ENCODE results near the gene EHMT1.

Gene EHMT1

DNA sequence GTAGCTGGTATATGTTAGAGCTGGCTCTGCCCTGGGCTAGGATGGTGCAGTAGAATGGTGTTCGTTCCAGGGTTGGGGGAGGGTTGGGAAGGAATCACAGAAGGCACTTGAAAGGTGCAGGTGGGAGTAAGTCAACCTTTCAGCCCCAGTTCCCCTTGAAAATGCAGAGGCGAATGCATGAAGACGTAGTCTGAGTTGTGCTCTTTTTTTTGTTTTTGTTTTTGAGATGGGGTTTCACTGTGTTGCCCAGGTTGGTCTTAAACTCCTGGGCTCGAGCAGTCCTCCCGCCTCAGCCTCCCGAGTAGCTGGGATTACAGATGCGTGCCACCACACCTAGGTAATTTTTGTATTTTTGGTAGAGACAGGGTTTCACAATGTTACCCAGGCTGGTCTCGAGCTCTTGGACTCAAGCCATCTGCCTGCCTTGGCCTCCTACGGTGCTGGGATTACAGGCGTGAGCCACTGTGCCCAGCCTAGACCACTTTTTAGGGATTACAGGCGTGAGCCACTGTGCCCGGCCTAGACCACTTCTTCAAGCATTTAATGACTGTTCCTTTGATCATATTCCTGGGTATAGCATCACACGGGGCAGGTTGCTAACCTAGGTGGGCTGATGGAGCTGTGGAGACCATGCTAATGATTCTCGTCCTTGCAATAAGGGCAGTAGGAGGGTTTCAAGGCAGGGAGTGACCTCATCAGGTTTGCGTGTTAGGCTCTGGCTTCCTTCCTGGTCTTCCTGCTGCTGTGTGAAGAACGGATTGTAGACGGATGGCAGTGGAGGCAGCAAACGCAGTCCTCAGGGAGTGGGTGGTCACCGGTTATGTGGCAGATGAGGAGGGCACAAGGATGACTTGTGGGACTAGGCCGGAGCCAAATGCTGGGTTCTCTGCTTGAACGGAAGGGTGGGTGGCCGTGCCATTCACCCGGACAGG lies 13.7 kb downstream of the EHMT1 start:
- H3K36me3 ChIP-seq (ENCODE audit: control insufficient read depth in 2 of 2, insufficient read depth in 2 of 2, low read length in 2 of 2): no peaks in the 10 kb centered on the region
- H3K27ac ChIP-seq (ENCODE audit: low read length): no peak overlapping the region
- H3K4me3 ChIP-seq (ENCODE audit: low read length in 2 of 2): no peak overlapping the region
- H3K9ac ChIP-seq (ENCODE audit: low read length in 2 of 2): no peak overlapping the region
- H3K27me3 ChIP-seq (ENCODE audit: control insufficient read depth in 1 of 2, insufficient read depth in 2 of 2, low read length in 2 of 2): no peaks in the 10 kb centered on the region
- H3K9me3 ChIP-seq (ENCODE audit: control insufficient read depth in 2 of 2, low read length in 2 of 2): no peaks in the 10 kb centered on the region
- peaks cover 18% of the 10 kb centered on the region for H3K4me1 ChIP-seq (ENCODE audit: control insufficient read depth, insufficient read depth, low read length)

DNA sequence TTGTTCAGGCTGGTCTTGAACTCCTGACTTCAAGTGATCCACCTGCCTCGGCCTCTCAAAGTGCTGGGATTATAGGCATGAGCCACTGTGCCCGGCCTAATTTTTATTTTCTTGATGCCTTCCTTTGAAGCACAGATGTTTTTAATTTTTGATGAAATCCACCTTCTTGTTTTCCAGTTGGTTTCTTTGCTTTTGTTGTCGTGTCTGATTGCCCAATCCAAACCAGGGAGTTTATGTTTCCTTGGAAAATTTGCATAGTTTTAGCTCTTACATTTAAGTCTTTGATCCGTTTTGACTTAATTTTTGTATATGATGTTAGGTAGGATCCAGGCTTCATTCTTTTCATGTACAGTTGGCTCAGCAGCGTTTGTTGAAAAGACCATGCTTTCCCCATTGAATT lies 15.2 kb downstream of the EHMT1 start:
- no peak overlapping the region for H3K27ac ChIP-seq (ENCODE audit: low read length)
- H3K9ac ChIP-seq (ENCODE audit: low read length in 2 of 2): no peak overlapping the region
- H3K4me3 ChIP-seq (ENCODE audit: low read length in 2 of 2): no peak overlapping the region
- no peaks in the 10 kb centered on the region for H3K36me3 ChIP-seq (ENCODE audit: control insufficient read depth in 2 of 2, insufficient read depth in 2 of 2, low read length in 2 of 2)
- peaks cover 16% of the 10 kb centered on the region for H3K4me1 ChIP-seq (ENCODE audit: control insufficient read depth, insufficient read depth, low read length)
- H3K9me3 ChIP-seq (ENCODE audit: control insufficient read depth in 2 of 2, low read length in 2 of 2): no peaks in the 10 kb centered on the region
- no peaks in the 10 kb centered on the region for H3K27me3 ChIP-seq (ENCODE audit: control insufficient read depth in 1 of 2, insufficient read depth in 2 of 2, low read length in 2 of 2)

DNA sequence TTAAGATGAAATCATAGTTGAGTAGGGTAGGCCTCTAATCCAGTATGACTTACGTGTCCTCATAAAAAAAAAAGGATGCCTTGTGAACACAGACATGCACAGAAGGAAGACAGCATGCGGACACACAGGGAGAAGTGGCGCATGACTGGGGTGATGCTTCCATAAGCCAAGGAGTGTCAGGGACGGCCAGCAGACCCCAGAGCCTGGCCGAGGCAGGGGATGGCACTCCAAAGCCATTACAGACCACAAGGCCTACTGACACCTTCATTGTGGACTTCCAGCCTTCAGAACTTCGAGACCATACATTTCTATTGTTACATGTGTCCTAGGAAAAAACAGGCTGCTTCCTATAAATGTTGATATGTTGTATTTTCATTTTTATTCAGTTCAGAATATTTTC lies 19.9 kb downstream of the EHMT1 start:
- H3K36me3 ChIP-seq (ENCODE audit: control insufficient read depth in 2 of 2, insufficient read depth in 2 of 2, low read length in 2 of 2): peaks cover 0 to 4% of the 10 kb centered on the region in 2 donors
- no peaks in the 10 kb centered on the region for H3K9me3 ChIP-seq (ENCODE audit: control insufficient read depth in 2 of 2, low read length in 2 of 2)
- H3K4me1 ChIP-seq (ENCODE audit: control insufficient read depth, insufficient read depth, low read length): peaks cover 6% of the 10 kb centered on the region
- H3K27me3 ChIP-seq (ENCODE audit: control insufficient read depth in 1 of 2, insufficient read depth in 2 of 2, low read length in 2 of 2): no peaks in the 10 kb centered on the region
- H3K4me3 ChIP-seq (ENCODE audit: low read length in 2 of 2): no peak overlapping the region
- no peak overlapping the region for H3K27ac ChIP-seq (ENCODE audit: low read length)
- H3K9ac ChIP-seq (ENCODE audit: low read length in 2 of 2): no peak overlapping the region

DNA sequence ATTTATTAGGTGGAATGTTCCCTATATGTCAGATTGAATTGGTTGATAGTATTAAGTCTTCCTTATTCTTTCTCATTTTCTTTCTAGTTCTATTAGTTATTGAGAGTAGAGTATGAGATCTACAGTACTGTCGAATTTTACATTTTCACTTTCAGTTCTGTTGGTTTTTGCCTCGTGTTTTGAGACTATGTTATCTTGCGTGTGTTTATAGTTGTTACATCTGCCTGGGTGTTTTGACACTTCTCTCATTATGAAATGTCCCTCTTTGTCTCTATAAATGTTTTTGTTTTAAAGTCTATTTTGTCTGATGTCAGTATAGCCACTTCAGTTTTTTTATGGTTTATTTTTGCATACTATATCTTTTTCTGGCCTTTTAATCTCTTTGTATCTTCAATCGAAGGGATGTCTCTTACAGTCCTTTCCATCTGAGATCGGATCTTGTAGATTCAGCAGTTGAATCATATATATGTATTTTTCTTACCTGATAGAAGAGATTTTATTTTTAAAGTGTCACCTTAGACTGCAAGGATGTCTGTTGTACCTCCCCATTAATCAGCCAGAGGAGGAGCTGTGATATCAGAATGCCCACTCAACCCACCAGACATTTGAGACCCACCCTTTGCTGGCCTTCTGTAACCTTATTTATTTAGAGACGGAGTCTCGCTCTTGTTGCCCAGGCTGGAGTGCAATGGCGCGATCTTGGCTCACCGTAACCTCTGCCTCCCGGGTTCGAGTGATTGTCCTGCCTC lies 20.7 kb downstream of the EHMT1 start:
- H3K4me1 ChIP-seq (ENCODE audit: control insufficient read depth, insufficient read depth, low read length): peaks cover 6% of the 10 kb centered on the region
- H3K9me3 ChIP-seq (ENCODE audit: control insufficient read depth in 2 of 2, low read length in 2 of 2): no peaks in the 10 kb centered on the region
- H3K27ac ChIP-seq (ENCODE audit: low read length): no peak overlapping the region
- peaks cover 0 to 4% of the 10 kb centered on the region in 2 donors for H3K36me3 ChIP-seq (ENCODE audit: control insufficient read depth in 2 of 2, insufficient read depth in 2 of 2, low read length in 2 of 2)
- no peak overlapping the region for H3K9ac ChIP-seq (ENCODE audit: low read length in 2 of 2)
- peak overlapping the region in 1 of 2 donors; percentile 35 for H3K4me3 ChIP-seq (ENCODE audit: low read length in 2 of 2)
- no peaks in the 10 kb centered on the region for H3K27me3 ChIP-seq (ENCODE audit: control insufficient read depth in 1 of 2, insufficient read depth in 2 of 2, low read length in 2 of 2)

DNA sequence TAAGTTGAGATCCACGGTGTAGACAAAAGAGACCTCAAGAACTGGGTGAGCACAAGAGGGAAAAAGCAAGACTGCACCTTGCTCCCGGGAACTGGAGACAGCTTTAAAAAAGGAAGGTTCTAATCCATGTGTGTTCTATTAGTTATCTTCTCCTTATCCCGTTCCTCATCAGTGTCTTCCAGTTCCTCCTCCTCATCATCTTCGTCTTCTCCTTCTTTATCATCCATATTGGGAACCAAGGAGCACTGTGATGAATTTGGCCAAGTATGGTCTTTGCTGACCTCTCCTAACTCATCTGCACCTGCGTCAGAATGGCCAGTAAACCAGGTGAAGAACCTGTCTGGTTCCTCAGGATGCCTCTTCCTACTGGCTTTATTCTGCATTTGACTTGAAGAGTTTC lies 22.1 kb downstream of the EHMT1 start:
- peaks cover 0 to 8% of the 10 kb centered on the region in 2 donors for H3K36me3 ChIP-seq (ENCODE audit: control insufficient read depth in 2 of 2, insufficient read depth in 2 of 2, low read length in 2 of 2)
- peaks cover 9% of the 10 kb centered on the region for H3K4me1 ChIP-seq (ENCODE audit: control insufficient read depth, insufficient read depth, low read length)
- H3K9ac ChIP-seq (ENCODE audit: low read length in 2 of 2): no peak overlapping the region

DNA sequence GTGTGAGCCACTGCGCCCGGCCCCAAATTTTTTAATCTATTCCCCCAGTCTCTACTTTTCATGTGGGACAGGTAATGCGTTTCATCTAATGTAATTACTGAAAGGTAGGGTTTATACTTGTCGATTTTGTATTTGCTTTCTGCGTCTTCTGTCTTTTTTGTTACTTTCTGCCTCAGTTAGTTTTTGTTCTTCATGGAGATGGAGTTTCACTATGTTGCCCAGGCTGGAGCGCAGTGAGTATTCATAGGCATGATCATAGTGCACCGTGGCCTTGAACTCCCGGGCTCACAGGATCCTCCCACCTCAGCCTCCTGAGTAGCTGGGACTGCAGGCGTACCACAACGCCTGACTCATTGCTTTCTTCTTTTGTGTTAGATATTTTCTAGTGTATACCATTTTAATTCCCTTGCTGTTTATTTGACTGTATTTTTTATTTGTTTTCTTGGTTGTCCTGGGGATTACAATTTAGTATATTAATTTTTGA lies 23.4 kb downstream of the EHMT1 start:
- H3K27me3 ChIP-seq (ENCODE audit: control insufficient read depth in 1 of 2, insufficient read depth in 2 of 2, low read length in 2 of 2): no peaks in the 10 kb centered on the region
- no peak overlapping the region for H3K9ac ChIP-seq (ENCODE audit: low read length in 2 of 2)
- H3K27ac ChIP-seq (ENCODE audit: low read length): no peak overlapping the region
- peaks cover 0 to 8% of the 10 kb centered on the region in 2 donors for H3K36me3 ChIP-seq (ENCODE audit: control insufficient read depth in 2 of 2, insufficient read depth in 2 of 2, low read length in 2 of 2)
- H3K9me3 ChIP-seq (ENCODE audit: control insufficient read depth in 2 of 2, low read length in 2 of 2): no peaks in the 10 kb centered on the region
- H3K4me1 ChIP-seq (ENCODE audit: control insufficient read depth, insufficient read depth, low read length): peaks cover 9% of the 10 kb centered on the region
- no peak overlapping the region for H3K4me3 ChIP-seq (ENCODE audit: low read length in 2 of 2)

More for the DNA sequence above, 22.1 kb downstream of the EHMT1 start:
- Histone ChIP-seq H3K4me3 (ENCODE audit: low read length in 2 of 2) (no peak overlapping the region), H3K9me3 (ENCODE audit: control insufficient read depth in 2 of 2, low read length in 2 of 2) (no peaks in the 10 kb centered on the region), H3K27ac (ENCODE audit: low read length) (no peak overlapping the region), H3K27me3 (ENCODE audit: control insufficient read depth in 1 of 2, insufficient read depth in 2 of 2, low read length in 2 of 2) (no peaks in the 10 kb centered on the region)

DNA sequence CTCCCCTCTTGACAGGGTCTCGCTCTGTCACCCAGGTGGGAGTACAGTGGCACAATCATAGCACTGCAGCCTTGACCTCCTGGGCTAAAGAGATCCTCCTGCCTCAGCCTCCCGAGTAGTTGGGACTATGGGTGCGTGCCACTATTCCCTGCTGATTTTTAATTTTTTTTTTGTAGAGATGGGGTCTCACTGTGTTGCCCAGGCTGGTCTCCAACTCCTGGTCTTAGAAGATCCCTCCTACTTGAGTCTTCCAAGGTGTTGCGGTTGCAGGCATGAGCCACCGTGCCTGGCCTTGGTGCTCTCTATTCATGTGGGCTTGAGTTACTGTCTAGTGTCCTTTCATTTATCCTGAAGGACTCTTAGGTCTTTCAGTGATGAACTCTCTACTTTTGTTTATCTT lies 24.1 kb downstream of the EHMT1 start:
- Histone ChIP-seq H3K9me3 (ENCODE audit: control insufficient read depth in 2 of 2, low read length in 2 of 2) (no peaks in the 10 kb centered on the region), H3K27me3 (ENCODE audit: control insufficient read depth in 1 of 2, insufficient read depth in 2 of 2, low read length in 2 of 2) (no peaks in the 10 kb centered on the region), H3K4me3 (ENCODE audit: low read length in 2 of 2) (no peak overlapping the region), H3K27ac (ENCODE audit: low read length) (no peak overlapping the region), H3K9ac (ENCODE audit: low read length in 2 of 2) (no peak overlapping the region), H3K36me3 (ENCODE audit: control insufficient read depth in 2 of 2, insufficient read depth in 2 of 2, low read length in 2 of 2) (peaks cover 0 to 8% of the 10 kb centered on the region in 2 donors), H3K4me1 (ENCODE audit: control insufficient read depth, insufficient read depth, low read length) (peaks cover 9% of the 10 kb centered on the region)

DNA sequence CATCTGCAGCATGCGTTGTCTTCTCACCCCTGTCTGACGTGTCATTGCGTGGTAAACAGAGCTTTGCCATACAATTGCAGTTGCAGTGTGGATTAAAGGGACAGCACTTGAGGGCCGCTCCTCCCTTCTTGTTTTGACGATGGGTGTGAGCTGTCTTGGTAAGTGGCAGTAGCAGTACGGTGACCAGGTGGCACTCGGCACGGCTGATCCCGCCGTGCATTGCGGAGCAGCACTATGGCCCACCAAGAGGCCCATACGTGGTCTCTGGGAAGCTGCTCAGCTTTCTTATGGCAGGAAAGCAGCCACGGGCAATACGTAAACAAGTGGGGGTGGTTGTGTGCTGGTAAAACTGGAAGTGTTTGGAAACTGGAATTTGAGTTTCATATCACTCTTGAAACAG lies 25.1 kb downstream of the EHMT1 start:
- no peak overlapping the region for H3K9ac ChIP-seq (ENCODE audit: low read length in 2 of 2)
- no peak overlapping the region for H3K4me3 ChIP-seq (ENCODE audit: low read length in 2 of 2)
- H3K9me3 ChIP-seq (ENCODE audit: control insufficient read depth in 2 of 2, low read length in 2 of 2): no peaks in the 10 kb centered on the region
- H3K27me3 ChIP-seq (ENCODE audit: control insufficient read depth in 1 of 2, insufficient read depth in 2 of 2, low read length in 2 of 2): no peaks in the 10 kb centered on the region
- no peak overlapping the region for H3K27ac ChIP-seq (ENCODE audit: low read length)
- peaks cover 0 to 8% of the 10 kb centered on the region in 2 donors for H3K36me3 ChIP-seq (ENCODE audit: control insufficient read depth in 2 of 2, insufficient read depth in 2 of 2, low read length in 2 of 2)
- H3K4me1 ChIP-seq (ENCODE audit: control insufficient read depth, insufficient read depth, low read length): peaks cover 9% of the 10 kb centered on the region

DNA sequence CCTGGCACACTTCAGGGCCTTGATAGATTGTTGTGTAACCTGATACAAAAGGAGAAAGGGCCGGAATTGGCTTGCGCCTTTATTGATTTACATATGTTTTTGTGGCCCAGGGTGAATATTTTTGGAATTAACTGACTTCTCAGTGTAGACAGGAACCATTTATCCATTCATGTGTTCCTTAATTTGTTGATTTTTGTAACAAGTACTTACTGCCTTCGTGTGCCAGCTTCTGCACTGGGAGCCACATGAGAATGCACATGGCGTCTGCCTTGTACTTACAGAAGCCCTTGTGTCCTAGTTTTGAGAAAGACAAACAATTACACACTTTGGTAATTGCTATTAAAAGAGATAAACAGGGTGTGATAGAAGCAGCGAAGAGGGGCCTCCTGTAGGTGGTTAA lies 26.4 kb downstream of the EHMT1 start:
- Histone ChIP-seq H3K27me3 (ENCODE audit: control insufficient read depth in 1 of 2, insufficient read depth in 2 of 2, low read length in 2 of 2) (no peaks in the 10 kb centered on the region), H3K4me3 (ENCODE audit: low read length in 2 of 2) (no peak overlapping the region), H3K27ac (ENCODE audit: low read length) (no peak overlapping the region), H3K4me1 (ENCODE audit: control insufficient read depth, insufficient read depth, low read length) (peaks cover 2% of the 10 kb centered on the region), H3K36me3 (ENCODE audit: control insufficient read depth in 2 of 2, insufficient read depth in 2 of 2, low read length in 2 of 2) (peaks cover 0 to 8% of the 10 kb centered on the region in 2 donors), H3K9ac (ENCODE audit: low read length in 2 of 2) (no peak overlapping the region), H3K9me3 (ENCODE audit: control insufficient read depth in 2 of 2, low read length in 2 of 2) (no peaks in the 10 kb centered on the region)

DNA sequence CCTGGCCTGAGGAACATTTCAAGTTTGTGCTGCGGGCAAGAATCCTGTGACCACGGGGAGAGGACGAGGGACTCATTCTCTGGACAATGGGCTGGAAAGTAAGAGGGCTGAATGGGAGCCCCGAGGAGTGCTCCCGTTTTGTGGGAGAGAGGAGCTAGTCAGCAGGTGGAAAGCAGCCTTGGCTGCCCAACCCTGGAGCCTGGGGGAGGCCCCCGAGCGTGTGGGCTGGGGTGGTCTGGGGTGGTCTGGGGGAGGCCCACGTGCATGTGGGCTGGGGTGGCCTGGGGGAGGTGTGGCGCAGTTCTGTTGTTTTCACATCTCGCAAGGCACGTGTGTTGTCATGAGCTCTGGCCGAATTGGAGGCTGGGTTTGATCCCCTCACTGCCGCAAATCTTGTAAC lies 27.5 kb downstream of the EHMT1 start:
- Histone ChIP-seq H3K4me3 (ENCODE audit: low read length in 2 of 2) (no peak overlapping the region), H3K4me1 (ENCODE audit: control insufficient read depth, insufficient read depth, low read length) (peaks cover 2% of the 10 kb centered on the region), H3K27ac (ENCODE audit: low read length) (no peak overlapping the region), H3K9me3 (ENCODE audit: control insufficient read depth in 2 of 2, low read length in 2 of 2) (no peaks in the 10 kb centered on the region), H3K27me3 (ENCODE audit: control insufficient read depth in 1 of 2, insufficient read depth in 2 of 2, low read length in 2 of 2) (no peaks in the 10 kb centered on the region), H3K9ac (ENCODE audit: low read length in 2 of 2) (no peak overlapping the region), H3K36me3 (ENCODE audit: control insufficient read depth in 2 of 2, insufficient read depth in 2 of 2, low read length in 2 of 2) (peaks cover 0 to 6% of the 10 kb centered on the region in 2 donors)

Measured in stomach smooth muscle (tissue), 2 donors.